LHCN-M2 (cell line): ENCODE results near the gene CADM4. TPM values are rescaled to one million over a fixed set of nuclear protein-coding genes. Genes with fewer than 3 reads are reported as not detected.
"Not testable (repeated sequence)": the region's sequence is repeated elsewhere in the genome, so short reads cannot be mapped to it uniquely, and the experiment has no call there.

Source experiments
- DNase-seq: peaks from one replicate; pipeline ENCODE4 v3.0.0-alpha.2; 2012; ENCODE audit warnings: low read depth
- total RNA-seq: library from RNA; depleted of rRNA; stranded (reverse); fragments of >200 nt; gene quantifications from 2 replicates; pipeline ENCODE4 v1.2.3, GENCODE V29; 2014

The CADM4 gene
- total RNA-seq, 1 experiment from 2014 or later, result 0.69 TPM

- no peak for DNase-seq
These were observed 29.8 kb downstream of the CADM4 start for GRCh38 chr19:43609872-43610271.

GRCh38 chr19:43607238-43608205 is 32.1 kb downstream of the CADM4 start:
- no peak for DNase-seq

- no peak for DNase-seq
These were observed 33.0 kb downstream of the CADM4 start for GRCh38 chr19:43606569-43607229.

GRCh38 chr19:43605875-43606568 is 33.6 kb downstream of the CADM4 start:
- DNase-seq, result no peak

- DNase-seq, result not testable (repeated sequence)
These were observed 39.3 kb downstream of the CADM4 start for GRCh38 chr19:43600326-43600725.

- DNase-seq, result no peak
These were observed 39.9 kb downstream of the CADM4 start for GRCh38 chr19:43599635-43600295.

- DNase-seq, result no peak
These were observed 41.0 kb downstream of the CADM4 start for GRCh38 chr19:43598445-43599240.

GRCh38 chr19:43597876-43598275 is 41.8 kb downstream of the CADM4 start:
- no peak for DNase-seq

GRCh38 chr19:43596842-43597461 is 42.7 kb downstream of the CADM4 start:
- no peak for DNase-seq

- DNase-seq, result peak; percentile 99
These were observed 43.4 kb downstream of the CADM4 start, which contains the start of the genes IRGQ and ZNF576 for GRCh38 chr19:43595999-43596841. TSS of gene IRGQ (minus strand) at chr19:43596134. CDS start at chr19:43595338, 796 bp downstream. TSS of gene ZNF576 (plus strand) at chr19:43596595. CDS start at chr19:43597109, 514 bp downstream.

GRCh38 chr19:43595605-43595998 is 44.0 kb downstream of the CADM4 start:
- no peak for DNase-seq

GRCh38 chr19:43594710-43595604 is 44.7 kb downstream of the CADM4 start:
- DNase-seq, result peak; percentile 44

- DNase-seq, result no peak
These were observed 45.5 kb downstream of the CADM4 start for GRCh38 chr19:43594081-43594697.

GRCh38 chr19:43592800-43593350 is 46.8 kb downstream of the CADM4 start:
- no peak for DNase-seq

- no peak for DNase-seq
These were observed 47.5 kb downstream of the CADM4 start for GRCh38 chr19:43591904-43592772.

- DNase-seq, result no peak
These were observed 50.0 kb downstream of the CADM4 start for GRCh38 chr19:43589678-43590077.
